ENCODE results near the gene KLHL10.

Gene KLHL10

GRCh38 chr17:41864836-41865595 lies 27.4 kb downstream of the KLHL10 start, which contains the start of gene KLHL11:
Gene KLHL11, minus strand, starts transcription at chr17:41865423. Its CDS starts 53 bp downstream, at chr17:41865370.
- DNase-seq (ENCODE audit: low spot score): peak; percentile 89
- Histone ChIP-seq H3K27ac (peak within 1 kb of the TSS; percentile 87 to 95), H3K4me3 (peak within 1 kb of the TSS; percentile 96)
- no peak for TF ChIP-seq CTCF (IDR thresholded peaks at IDR 0.05)

GRCh38 chr17:41865596-41865893 lies 27.9 kb downstream of the KLHL10 start:
- Histone ChIP-seq H3K4me3 (peak overlapping the region; percentile 96), H3K27ac (peak overlapping the region in 1 of 2 donors; percentile 95)
- no peak for DNase-seq (ENCODE audit: low spot score)
- TF ChIP-seq CTCF (IDR thresholded peaks at IDR 0.05): no peak

- TF ChIP-seq CTCF (IDR thresholded peaks at IDR 0.05): no peak
- Histone ChIP-seq H3K4me3 (no peak overlapping the region), H3K27ac (no peak overlapping the region)
- no peak for DNase-seq (ENCODE audit: low spot score)
Observed at GRCh38 chr17:41868568-41868967, 30.9 kb downstream of the KLHL10 start.

- no peak for TF ChIP-seq CTCF (IDR thresholded peaks at IDR 0.05)
- H3K4me3 ChIP-seq: no peak overlapping the region
- DNase-seq (ENCODE audit: low spot score): no peak
- no peak overlapping the region for H3K27ac ChIP-seq
Observed at GRCh38 chr17:41869426-41869825, 31.8 kb downstream of the KLHL10 start.

- Histone ChIP-seq H3K4me3 (no peak overlapping the region), H3K27ac (no peak overlapping the region)
- TF ChIP-seq CTCF (IDR thresholded peaks at IDR 0.05): no peak
- no peak for DNase-seq (ENCODE audit: low spot score)
Observed at GRCh38 chr17:41870097-41870496, 32.5 kb downstream of the KLHL10 start.

- Histone ChIP-seq H3K27ac (no peak overlapping the region), H3K4me3 (no peak overlapping the region)
- no peak for TF ChIP-seq CTCF (IDR thresholded peaks at IDR 0.05)
- no peak for DNase-seq (ENCODE audit: low spot score)
Observed at GRCh38 chr17:41870627-41871026, 33.0 kb downstream of the KLHL10 start.

GRCh38 chr17:41871789-41872188 lies 34.2 kb downstream of the KLHL10 start:
- Histone ChIP-seq H3K27ac (no peak overlapping the region), H3K4me3 (no peak overlapping the region)
- no peak for DNase-seq (ENCODE audit: low spot score)
- TF ChIP-seq CTCF (IDR thresholded peaks at IDR 0.05): no peak
